Esophagus squamous epithelium (tissue), 4 donors: ENCODE results near the gene CDKAL1.

ENCODE experiments used
- CTCF ChIP-seq, 6 experiments: fragments of 450-650 bp in 4 of 6; fragments of 200-600 bp in 2 of 6; sonication (generic) in 2 of 6; IDR thresholded peaks; one replicate each; pipeline ENCODE4 v1.5.1; 2016 to 2019; ENCODE audit warnings: antibody characterized with exemption in 6 of 6, mild to moderate bottlenecking in 4 of 6, moderate library complexity in 4 of 6
- POLR2A ChIP-seq, 4 donors: fragments of 450-650 bp; IDR thresholded peaks; one replicate each; pipeline ENCODE4 v1.6.1; 2017; ENCODE audit warnings: antibody characterized with exemption in 4 of 4, mild to moderate bottlenecking in 4 of 4, moderate library complexity in 3 of 4

GRCh38 chr6:20826378-20826777 lies 292.1 kb downstream of the CDKAL1 start:
- no peak for TF ChIP-seq POLR2A (IDR thresholded peaks at IDR 0.05)
- no peak for TF ChIP-seq CTCF (IDR thresholded peaks at IDR 0.05)
